Hematopoietic multipotent progenitor cell treated with erythropoietin and hydrocortisone succinate and interleukin-3 and kit ligand, for 15 days (in vitro differentiated cells): ENCODE measurements around the gene RMC1.
"Not testable (repeated sequence)": the region's sequence is repeated elsewhere in the genome, so short reads cannot be mapped to it uniquely, and the experiment has no call there.

Experiments
- DNase-seq: peaks from one replicate; pipeline ENCODE4 v3.0.0-alpha.2; 2015; ENCODE audit warnings: low spot score

RMC1 gene

GRCh38 chr18:23532848-23533247 is 29.5 kb downstream of the RMC1 start:
- DNase-seq: no peak

- DNase-seq: no peak
Measured at GRCh38 chr18:23534276-23534675, 31.0 kb downstream of the RMC1 start.

GRCh38 chr18:23536204-23536603 is 32.9 kb downstream of the RMC1 start:
- no peak for DNase-seq

GRCh38 chr18:23537274-23537673 is 34.0 kb downstream of the RMC1 start:
- no peak for DNase-seq

GRCh38 chr18:23538001-23538400 is 34.7 kb downstream of the RMC1 start:
- no peak for DNase-seq

GRCh38 chr18:23538870-23539269 is 35.6 kb downstream of the RMC1 start:
- DNase-seq: no peak

- no peak for DNase-seq
Measured at GRCh38 chr18:23539296-23539695, 36.0 kb downstream of the RMC1 start.

GRCh38 chr18:23539911-23540525 is 36.7 kb downstream of the RMC1 start:
- no peak for DNase-seq

GRCh38 chr18:23540867-23541266 is 37.6 kb downstream of the RMC1 start:
- no peak for DNase-seq

GRCh38 chr18:23541349-23542093 is 38.2 kb downstream of the RMC1 start:
- no peak for DNase-seq

GRCh38 chr18:23542461-23542860 is 39.1 kb downstream of the RMC1 start:
- DNase-seq: no peak

GRCh38 chr18:23545247-23545789 is 42.0 kb downstream of the RMC1 start:
- DNase-seq: no peak

GRCh38 chr18:23547306-23547705 is 44.0 kb downstream of the RMC1 start:
- DNase-seq: no peak

GRCh38 chr18:23547846-23548245 is 44.5 kb downstream of the RMC1 start:
- no peak for DNase-seq

GRCh38 chr18:23548275-23548674 is 45.0 kb downstream of the RMC1 start:
- no peak for DNase-seq

- no peak for DNase-seq
Measured at GRCh38 chr18:23548719-23549118, 45.4 kb downstream of the RMC1 start.

GRCh38 chr18:23550898-23551297 is 47.6 kb downstream of the RMC1 start:
- no peak for DNase-seq

GRCh38 chr18:23551978-23552377 is 48.7 kb downstream of the RMC1 start:
- DNase-seq: no peak

- DNase-seq: no peak
Measured at GRCh38 chr18:23552505-23552904, 49.2 kb downstream of the RMC1 start.

- DNase-seq: no peak
Measured at GRCh38 chr18:23553887-23554286, 50.6 kb downstream of the RMC1 start.

- DNase-seq: no peak
Measured at GRCh38 chr18:23556145-23556780, 53.0 kb downstream of the RMC1 start.

GRCh38 chr18:23557511-23557910 is 54.2 kb downstream of the RMC1 start:
- not testable (repeated sequence) for DNase-seq

GRCh38 chr18:23560186-23560585 is 56.9 kb downstream of the RMC1 start:
- DNase-seq: no peak
